Breast epithelium (tissue), 4 donors: Measurements from ENCODE around the gene STX10. TPM values are rescaled to one million over a fixed set of nuclear protein-coding genes. Genes with fewer than 3 reads are reported as not detected.
"Not testable (repeated sequence)": the region's sequence is repeated elsewhere in the genome, so short reads cannot be mapped to it uniquely, and the experiment has no call there.

Experiments
- DNase-seq, 2 donors: peaks; one replicate each; pipeline ENCODE4 v3.0.0-alpha.2; 2019; ENCODE audit warnings: low spot score in 2 of 2
- H3K27ac ChIP-seq, 2 donors: fragments of 200-600 bp; sonication (generic) in 1 of 2; one replicate each; pipeline ENCODE4 v1.5.1; 2016 to 2019; ENCODE audit warnings: mild to moderate bottlenecking in 1 of 2
- H3K27me3 ChIP-seq, 2 donors: fragments of 200-600 bp; sonication (generic) in 1 of 2; one replicate each; pipeline versions ENCODE4 v1.5.1 to v1.6.0; 2017 to 2019; ENCODE audit warnings: control low read depth in 1 of 2, mild to moderate bottlenecking in 1 of 2
- H3K36me3 ChIP-seq: fragments of 200-600 bp; one replicate; pipeline ENCODE4 v1.5.1; 2019
- H3K4me1 ChIP-seq, 2 donors: fragments of 200-600 bp; sonication (generic); one replicate each; pipeline ENCODE4 v1.5.1; 2016 to 2019; ENCODE audit warnings: control low read depth in 1 of 2
- H3K4me3 ChIP-seq, 3 donors: fragments of 200-600 bp; sonication (generic); 1 replicate in 2 of 3; 2 replicates in 1 of 3; pipeline ENCODE4 v1.5.1; 2016 to 2019; ENCODE audit warnings: mild to moderate bottlenecking in 3 of 3, moderate library complexity in 2 of 3
- H3K9me3 ChIP-seq, 2 donors: fragments of 200-600 bp; sonication (generic) in 1 of 2; one replicate each; pipeline ENCODE4 v1.5.1; 2016 to 2019; ENCODE audit warnings: control low read depth in 1 of 2
- CTCF ChIP-seq, 3 donors: fragments of 450-650 bp; IDR thresholded peaks; one replicate each; pipeline ENCODE4 v1.5.1; 2016 to 2017; ENCODE audit warnings: antibody characterized with exemption in 3 of 3, mild to moderate bottlenecking in 3 of 3, moderate library complexity in 3 of 3
- POLR2A ChIP-seq: fragments of 450-650 bp; IDR thresholded peaks from one replicate; pipeline ENCODE4 v1.6.1; 2016; ENCODE audit warnings: antibody characterized with exemption, mild to moderate bottlenecking, moderate library complexity
- POLR2AphosphoS5 ChIP-seq, 3 donors: sonication (generic); formaldehyde crosslinking; IDR thresholded peaks; one replicate each; pipeline ENCODE4 v1.6.1; 2017; ENCODE audit warnings: antibody characterized with exemption in 3 of 3
- intact Hi-C: fragments of 100-400 bp; cut with DNase I; formaldehyde crosslinking; loops from one replicate; pipeline ENCODE4 v1.15.1; 2023; ENCODE audit warnings: low total_unique reads
- total RNA-seq, 3 donors: library from RNA; depleted of rRNA; stranded (reverse); fragments of >200 nt; gene quantifications; one replicate each; pipeline ENCODE4 v1.1.0, GENCODE V29; 2016

The STX10 gene
- total RNA-seq, 3 donors from 2014 or later, result 74.6 to 78.3 (median 75.2) TPM

GRCh38 chr19:13151605-13152355 is 1.6 kb upstream of the STX10 start:
- Histone ChIP-seq H3K4me3 (peak overlapping the region; percentile 72 to 84 (median 77)), H3K4me1 (peaks cover 5 to 9% of the 10 kb centered on the region in 2 donors), H3K36me3 (no peaks in the 10 kb centered on the region), H3K27ac (peak overlapping the region; percentile 99 to 100), H3K9me3 (no peaks in the 10 kb centered on the region), H3K27me3 (no peaks in the 10 kb centered on the region)
- intact Hi-C loops, result no loop called here
- peak; percentile 98 to 99 for DNase-seq
- TF ChIP-seq POLR2A, result peak; percentile 89
- peak; percentile 89 to 97 (median 93) for TF ChIP-seq POLR2AphosphoS5 (IDR thresholded peaks at IDR 0.05)
- TF ChIP-seq CTCF (IDR thresholded peaks at IDR 0.05), result peak in 2 of 3 donors; percentile 23 to 25

- Histone ChIP-seq H3K27ac (peak overlapping the region; percentile 99 to 100), H3K4me1 (peaks cover 5 to 6% of the 10 kb centered on the region in 2 donors), H3K4me3 (peak overlapping the region; percentile 72 to 84 (median 77)), H3K36me3 (no peaks in the 10 kb centered on the region), H3K27me3 (no peaks in the 10 kb centered on the region), H3K9me3 (no peaks in the 10 kb centered on the region)
- DNase-seq, result peak in 1 of 2 donors; percentile 48
- intact Hi-C loops, result no loop called here
- TF ChIP-seq POLR2A, result no peak
These were observed 893 bp upstream of the STX10 start for GRCh38 chr19:13150931-13151604.

- no peak for TF ChIP-seq POLR2AphosphoS5 (IDR thresholded peaks at IDR 0.05)
- intact Hi-C loops, result no loop called here
- DNase-seq, result peak in 1 of 2 donors; percentile 32
These were observed 468 bp downstream of the STX10 start for GRCh38 chr19:13149628-13150186.

GRCh38 chr19:13149173-13149627 is 975 bp downstream of the STX10 start:
- H3K27me3 ChIP-seq, H3K4me1 ChIP-seq, H3K9me3 ChIP-seq, H3K36me3 ChIP-seq, intact Hi-C loops: not testable (repeated sequence)
- H3K27ac ChIP-seq, result peak overlapping the region; percentile 99 to 100
- H3K4me3 ChIP-seq, result peak overlapping the region; percentile 72 to 84 (median 77)
- peak in 1 of 2 donors; percentile 46 for DNase-seq

More at GRCh38 chr19:13149628-13150186, 468 bp downstream of the STX10 start:
- H3K9me3 ChIP-seq, result no peaks in the 10 kb centered on the region
- peak overlapping the region; percentile 99 to 100 for H3K27ac ChIP-seq
- peak overlapping the region; percentile 72 to 84 (median 77) for H3K4me3 ChIP-seq
- no peaks in the 10 kb centered on the region for H3K36me3 ChIP-seq
- H3K4me1 ChIP-seq, result peaks cover 0 to 5% of the 10 kb centered on the region in 2 donors
- no peaks in the 10 kb centered on the region for H3K27me3 ChIP-seq

GRCh38 chr19:13146763-13147563 is 3.2 kb downstream of the STX10 start:
- no peaks in the 10 kb centered on the region for H3K36me3 ChIP-seq
- no peaks in the 10 kb centered on the region for H3K9me3 ChIP-seq
- H3K27me3 ChIP-seq, result no peaks in the 10 kb centered on the region
- H3K27ac ChIP-seq, result no peak overlapping the region
- no peak for TF ChIP-seq CTCF (IDR thresholded peaks at IDR 0.05)
- no peak for TF ChIP-seq POLR2AphosphoS5 (IDR thresholded peaks at IDR 0.05)
- TF ChIP-seq POLR2A, result no peak
- no peak overlapping the region for H3K4me3 ChIP-seq
- no peak for DNase-seq
- intact Hi-C loops, result loop anchor here (1.0 kb wide), 1 partner anchor 11 kb away; no protein-coding TSS in a partner anchor
- peaks cover 0 to 5% of the 10 kb centered on the region in 2 donors for H3K4me1 ChIP-seq

- H3K27me3 ChIP-seq, result no peaks in the 10 kb centered on the region
- H3K9me3 ChIP-seq, result no peaks in the 10 kb centered on the region
- no peak for TF ChIP-seq CTCF (IDR thresholded peaks at IDR 0.05)
- H3K27ac ChIP-seq, result peak overlapping the region in 1 of 2 donors; percentile 38
- no peaks in the 10 kb centered on the region for H3K4me1 ChIP-seq
- H3K4me3 ChIP-seq, result no peak overlapping the region
- H3K36me3 ChIP-seq, result peaks cover 5% of the 10 kb centered on the region
- DNase-seq, result no peak
- intact Hi-C loops, result no loop called here
These were observed 10.4 kb downstream of the STX10 start for GRCh38 chr19:13139633-13140311.
